ENCODE results near the gene OGFRL1. TPM values are rescaled to one million over a fixed set of nuclear protein-coding genes. Genes with fewer than 3 reads are reported as not detected.

OGFRL1 gene
- total RNA-seq, 1 experiment from 2014 or later = 5.4 TPM

- TF ChIP-seq TP53 (CRISPR knock-in tag; IDR thresholded peaks at IDR 0.05) (no peak), HMGA2 (CRISPR knock-in tag; IDR thresholded peaks at IDR 0.05) (no peak)
- ChIA-PET CTCF (interaction anchor here (1.4 to 2.0 kb wide), 2 partner anchors 9 to 96 kb away, joined by 4 to 5 read pairs; no protein-coding TSS in a partner anchor), POLR2A (no interaction called here)
- no peak overlapping the region for H3K27ac Mint-ChIP-seq
- H3K9me3 Mint-ChIP-seq = no peaks in the 10 kb centered on the region
- peaks cover 39% of the 10 kb centered on the region for H3K4me1 Mint-ChIP-seq
- H3K36me3 Mint-ChIP-seq = no peaks in the 10 kb centered on the region
- no peak overlapping the region for H3K4me3 Mint-ChIP-seq
- H3K27me3 Mint-ChIP-seq (ENCODE audit: low read depth) = no peaks in the 10 kb centered on the region
- ATAC-seq (no peak), DNase-seq (ENCODE audit: low spot score) (no peak)
Observed at GRCh38 chr6:71287038-71287437, 1.6 kb upstream of the OGFRL1 start.

GRCh38 chr6:71287926-71288227 is 734 bp upstream of the OGFRL1 start:
- peak; percentile 4; the same call in 1 of the 2 replicates for ATAC-seq
- no peaks in the 10 kb centered on the region for H3K27me3 Mint-ChIP-seq (ENCODE audit: low read depth)

GRCh38 chr6:71289039-71289801 is 609 bp downstream of the OGFRL1 start:
- DNase-seq (ENCODE audit: low spot score) (peak; percentile 50), ATAC-seq (peak; percentile 51)
- POLR2A ChIA-PET = interaction anchor here (0.6 kb wide), 1 partner anchor 89 kb away, joined by 3 read pairs; no protein-coding TSS in a partner anchor
- no peaks in the 10 kb centered on the region for H3K27me3 Mint-ChIP-seq (ENCODE audit: low read depth)
- CTCF ChIA-PET = interaction anchor here (2.0 kb wide), 1 partner anchor 11 kb away, joined by 5 read pairs; no protein-coding TSS in a partner anchor
- no peak for TF ChIP-seq ZNF281 (CRISPR knock-in tag; IDR thresholded peaks at IDR 0.05)
- TF ChIP-seq SP1 (CRISPR knock-in tag; conservative IDR thresholded peaks at IDR 0.05) = no peak
- TF ChIP-seq ATF2 (CRISPR knock-in tag; IDR thresholded peaks at IDR 0.05; ENCODE audit: borderline replicate concordance, low read depth) = no peak
- TF ChIP-seq TP53 (CRISPR knock-in tag; IDR thresholded peaks at IDR 0.05) = peak; percentile 51; the same call in 1 of the 2 replicates
- peaks cover 40% of the 10 kb centered on the region for H3K4me1 Mint-ChIP-seq
- no peaks in the 10 kb centered on the region for H3K9me3 Mint-ChIP-seq
- H3K36me3 Mint-ChIP-seq = peaks cover 8% of the 10 kb centered on the region
- peak overlapping the region; percentile 73 for H3K4me3 Mint-ChIP-seq
- no peak overlapping the region for H3K27ac Mint-ChIP-seq

More at GRCh38 chr6:71287926-71288227, 734 bp upstream of the OGFRL1 start:
- ChIA-PET CTCF (interaction anchor here (0.8 to 2.0 kb wide), 3 partner anchors 10 to 153 kb away, joined by 3 to 5 read pairs (median 4); no protein-coding TSS in a partner anchor), POLR2A (interaction anchor here (0.7 kb wide), 1 partner anchor 10 kb away, joined by 3 read pairs; no protein-coding TSS in a partner anchor)
- Mint-ChIP-seq H3K36me3 (no peaks in the 10 kb centered on the region), H3K4me3 (peak overlapping the region; percentile 64), H3K4me1 (peaks cover 41% of the 10 kb centered on the region), H3K9me3 (no peaks in the 10 kb centered on the region), H3K27ac (0 out of 2 replicates have a peak overlapping the region, but pooled peaks have one; percentile 21)
- no peak for TF ChIP-seq TEAD1 (CRISPR knock-in tag; IDR thresholded peaks at IDR 0.05)
- TF ChIP-seq EMX1 (CRISPR knock-in tag; IDR thresholded peaks at IDR 0.05) = no peak
- no peak for TF ChIP-seq ETV6 (CRISPR knock-in tag; IDR thresholded peaks at IDR 0.05)
- no peak for TF ChIP-seq CTCF (IDR thresholded peaks at IDR 0.05)
- TF ChIP-seq SP1 (CRISPR knock-in tag; conservative IDR thresholded peaks at IDR 0.05) = no peak
- no peak for DNase-seq (ENCODE audit: low spot score)

- Mint-ChIP-seq H3K27me3 (ENCODE audit: low read depth) (no peaks in the 10 kb centered on the region), H3K36me3 (peaks cover 12% of the 10 kb centered on the region), H3K9me3 (no peaks in the 10 kb centered on the region), H3K27ac (no peak overlapping the region), H3K4me1 (peaks cover 43% of the 10 kb centered on the region), H3K4me3 (peak overlapping the region; percentile 73)
- ATAC-seq (no peak), DNase-seq (ENCODE audit: low spot score) (no peak)
- CTCF ChIA-PET = no interaction called here
- POLR2A ChIA-PET = no interaction called here
- TF ChIP-seq TEAD4 (CRISPR knock-in tag; IDR thresholded peaks at IDR 0.05) = no peak
- TF ChIP-seq ATF1 (CRISPR knock-in tag; IDR thresholded peaks at IDR 0.05) = no peak
- TF ChIP-seq ZNF263 (CRISPR knock-in tag; IDR thresholded peaks at IDR 0.05; ENCODE audit: low read depth) = no peak
- no peak for TF ChIP-seq ERG (CRISPR knock-in tag; IDR thresholded peaks at IDR 0.05)
- TF ChIP-seq FOXK1 (CRISPR knock-in tag; IDR thresholded peaks at IDR 0.05) = no peak
- no peak for TF ChIP-seq RORB (CRISPR knock-in tag; IDR thresholded peaks at IDR 0.05)
- no peak for TF ChIP-seq ARID4B (CRISPR knock-in tag; IDR thresholded peaks at IDR 0.05; ENCODE audit: borderline replicate concordance)
- no peak for TF ChIP-seq GTF2I (CRISPR knock-in tag; conservative IDR thresholded peaks at IDR 0.05)
Observed at GRCh38 chr6:71289802-71290175, 1.2 kb downstream of the OGFRL1 start.

Data from WTC11 (cell line).